GM06990 (cell line): ENCODE data around the gene HTATSF1.

ENCODE experiments used
- DNase-seq: peaks from one replicate; pipeline ENCODE4 v3.0.0-alpha.2; 2011; ENCODE audit not compliant: insufficient read length; ENCODE audit errors: extremely low read depth
- H3K27me3 ChIP-seq: replicated peaks from 2 replicates; pipeline ENCODE4 v1.6.0; 2011; ENCODE audit warnings: low read length; ENCODE audit not compliant: control insufficient read depth, insufficient read depth
- H3K36me3 ChIP-seq: 2 replicates; pipeline ENCODE4 v1.5.1; 2011; ENCODE audit warnings: low read length; ENCODE audit not compliant: control insufficient read depth, insufficient read depth
- H3K4me3 ChIP-seq: replicated peaks from 2 replicates; pipeline ENCODE4 v1.5.1; 2011; ENCODE audit warnings: low read depth, mild to moderate bottlenecking, control low read depth, low read length
- CTCF ChIP-seq: IDR thresholded peaks from 2 replicates; pipeline ENCODE4 v1.5.1; 2011; ENCODE audit warnings: low read length, control low read depth, mild to moderate bottlenecking, inconsistent platforms; ENCODE audit not compliant: insufficient read depth, poor library complexity, severe bottlenecking

Gene HTATSF1

DNA sequence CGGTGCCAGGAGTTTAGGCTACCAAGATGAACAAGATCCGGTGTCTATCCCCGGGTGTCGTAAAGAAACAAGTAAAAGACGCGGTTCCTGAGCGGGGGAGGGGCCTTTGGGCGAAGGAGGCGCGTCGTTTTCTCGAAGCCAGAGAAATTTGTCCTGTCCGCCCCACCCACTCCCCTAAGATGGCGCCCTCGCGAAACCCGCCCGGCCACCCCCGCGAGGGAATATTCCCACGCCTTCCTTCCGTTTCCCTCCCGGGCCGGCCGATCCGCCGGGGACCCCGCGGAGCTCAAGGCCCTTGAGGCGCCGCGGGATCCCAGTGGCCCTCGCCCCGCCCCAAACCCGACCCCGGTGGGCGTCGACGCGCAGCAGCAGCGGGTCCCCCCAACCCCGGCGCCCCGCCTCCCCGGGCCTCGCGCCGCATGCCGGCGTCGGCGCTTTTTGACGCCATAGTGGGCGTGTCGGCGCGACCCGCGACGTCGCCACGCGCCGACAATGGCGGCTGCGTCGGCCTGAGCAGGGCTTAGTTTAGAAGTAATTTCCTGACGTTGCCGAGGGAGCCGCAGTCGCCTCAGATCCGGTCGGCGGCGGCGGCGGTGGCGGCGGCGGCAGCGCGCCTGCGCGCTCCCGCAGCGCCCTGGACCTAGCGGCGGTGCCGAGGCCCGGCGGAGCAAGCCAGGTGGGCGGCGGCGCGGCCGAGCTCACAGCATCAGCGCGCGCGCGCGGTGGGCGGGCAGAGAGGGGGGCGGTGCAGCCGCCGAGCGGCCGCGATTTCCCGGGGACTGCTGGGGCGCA lies 432 bp upstream of the HTATSF1 start:
- no peak for TF ChIP-seq CTCF
- no peaks in the 10 kb centered on the region for H3K27me3 ChIP-seq
- no peaks in the 10 kb centered on the region for H3K36me3 ChIP-seq
- peak overlapping the region; percentile 77 for H3K4me3 ChIP-seq
- peak; percentile 92 for DNase-seq

DNA sequence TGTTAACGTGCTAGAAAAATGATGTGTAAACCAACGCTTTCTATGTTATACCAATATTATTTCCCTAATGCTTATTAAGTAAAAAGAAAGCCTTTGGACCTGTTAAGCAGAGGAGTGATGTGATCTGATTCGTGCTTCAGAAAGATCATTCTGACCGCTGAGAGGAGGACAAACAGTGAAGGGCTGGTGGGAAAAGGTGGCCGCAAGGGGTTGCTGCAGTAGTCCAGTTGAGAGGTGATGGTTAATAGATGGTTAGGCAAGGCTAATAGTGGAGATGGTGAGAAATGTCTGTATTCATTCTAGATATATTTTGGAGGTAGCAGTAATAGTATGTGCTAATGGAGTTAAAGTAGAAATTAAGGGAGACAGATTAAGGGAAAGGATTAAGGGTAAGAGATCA lies 21.7 kb downstream of the HTATSF1 start:
- H3K4me3 ChIP-seq: no peak overlapping the region
- no peak for TF ChIP-seq CTCF

DNA sequence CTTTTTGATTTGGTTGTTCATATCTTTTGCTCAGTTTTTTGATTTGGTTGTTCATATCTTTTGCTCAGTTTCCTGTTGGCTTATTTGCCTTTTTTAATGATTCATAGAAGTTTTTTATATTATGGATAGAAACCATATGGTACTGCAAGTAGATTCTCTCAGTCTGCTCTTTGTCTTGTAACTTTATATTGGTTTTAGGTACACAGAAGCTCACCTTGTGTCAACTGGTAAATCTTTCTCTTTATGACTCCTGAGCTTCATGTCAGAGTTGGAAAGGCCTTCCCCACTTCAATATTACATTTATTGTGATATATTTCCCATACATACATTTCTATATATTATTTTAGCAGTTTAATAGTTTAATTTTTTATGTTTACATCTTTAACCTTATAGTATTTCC lies 26.4 kb downstream of the HTATSF1 start:
- Histone ChIP-seq H3K27me3 (no peaks in the 10 kb centered on the region), H3K36me3 (no peaks in the 10 kb centered on the region), H3K4me3 (no peak overlapping the region)
- no peak for DNase-seq
- no peak for TF ChIP-seq CTCF

More for the DNA sequence above, 21.7 kb downstream of the HTATSF1 start:
- Histone ChIP-seq H3K27me3 (no peaks in the 10 kb centered on the region), H3K36me3 (no peaks in the 10 kb centered on the region)
- no peak for DNase-seq

GRCh38 chrX:136525738-136526606 lies 28.6 kb downstream of the HTATSF1 start:
- Histone ChIP-seq H3K4me3 (no peak overlapping the region), H3K36me3 (no peaks in the 10 kb centered on the region), H3K27me3 (no peaks in the 10 kb centered on the region)
- TF ChIP-seq CTCF: no peak
- DNase-seq: no peak

GRCh38 chrX:136528645-136529315 lies 31.4 kb downstream of the HTATSF1 start:
- no peaks in the 10 kb centered on the region for H3K36me3 ChIP-seq
- no peak for TF ChIP-seq CTCF
- no peak overlapping the region for H3K4me3 ChIP-seq
- DNase-seq: no peak
- H3K27me3 ChIP-seq: no peaks in the 10 kb centered on the region
